Measurements from ENCODE around the gene DGKI.

GRCh38 chr7:137813541-137813940 lies 33.2 kb downstream of the DGKI start:
- TF ChIP-seq CTCF (IDR thresholded peaks at IDR 0.05), result no peak
- TF ChIP-seq POLR2A (IDR thresholded peaks at IDR 0.05), result no peak
